Endometrial microvascular endothelial cells (primary cell): Measurements from ENCODE around the gene CNGA2. TPM values are rescaled to one million over a fixed set of nuclear protein-coding genes. Genes with fewer than 3 reads are reported as not detected.
"Not testable (repeated sequence)": the region's sequence is repeated elsewhere in the genome, so short reads cannot be mapped to it uniquely, and the experiment has no call there.

Source experiments
- in situ Hi-C: cut with HindIII; loops from 2 replicates; pipeline ENCODE4 v1.10.0; 2017; ENCODE audit warnings: low sequenced_read_pairs, low pct_unique_long_range_greater_than_20kb; ENCODE audit errors: inconsistent ontology term
- total RNA-seq: library from RNA; depleted of rRNA; stranded (reverse); fragments of >200 nt; gene quantifications from one replicate; pipeline ENCODE4 v1.2.3, GENCODE V29; 2015; ENCODE audit errors: inconsistent ontology term

CNGA2 gene
- not detected for total RNA-seq

- in situ Hi-C loops = loop anchor here (25.0 kb wide), 1 partner anchor 903 kb away; the partner anchor contains the start of gene GABRQ
These were observed at the start of gene CNGA2 for GRCh38 chrX:151734446-151734845. CNGA2 (plus strand) TSS chrX:151734746; CDS start chrX:151738484, 3,738 bp downstream.

- in situ Hi-C loops = no loop called here
These were observed 46.9 kb upstream of the CNGA2 start for GRCh38 chrX:151687635-151688034.

- in situ Hi-C loops = no loop called here
These were observed 45.9 kb upstream of the CNGA2 start for GRCh38 chrX:151688695-151689094.

GRCh38 chrX:151692825-151693224 is 41.7 kb upstream of the CNGA2 start:
- in situ Hi-C loops = no loop called here

GRCh38 chrX:151694121-151694520 is 40.4 kb upstream of the CNGA2 start:
- in situ Hi-C loops = no loop called here

GRCh38 chrX:151694661-151695582 is 39.6 kb upstream of the CNGA2 start, which contains the start of gene PRRG3:
PRRG3 (plus strand) TSS chrX:151695458; CDS start chrX:151698815, 3,357 bp downstream.
- in situ Hi-C loops = no loop called here

- in situ Hi-C loops = no loop called here
These were observed 38.8 kb upstream of the CNGA2 start for GRCh38 chrX:151695583-151696340.

GRCh38 chrX:151697082-151697481 is 37.5 kb upstream of the CNGA2 start:
- in situ Hi-C loops = not testable (repeated sequence)

- in situ Hi-C loops = no loop called here
These were observed 37.0 kb upstream of the CNGA2 start for GRCh38 chrX:151697522-151697921.

GRCh38 chrX:151698485-151698884 is 36.1 kb upstream of the CNGA2 start:
- in situ Hi-C loops = no loop called here

GRCh38 chrX:151699746-151700145 is 34.8 kb upstream of the CNGA2 start:
- in situ Hi-C loops = no loop called here

- in situ Hi-C loops = no loop called here
These were observed 34.0 kb upstream of the CNGA2 start for GRCh38 chrX:151700581-151700980.

- in situ Hi-C loops = no loop called here
These were observed 33.5 kb upstream of the CNGA2 start for GRCh38 chrX:151701071-151701470.

- in situ Hi-C loops = no loop called here
These were observed 33.0 kb upstream of the CNGA2 start for GRCh38 chrX:151701531-151701930.

- in situ Hi-C loops = no loop called here
These were observed 32.4 kb upstream of the CNGA2 start for GRCh38 chrX:151702026-151702714.

GRCh38 chrX:151702741-151703340 is 31.7 kb upstream of the CNGA2 start:
- in situ Hi-C loops = no loop called here

GRCh38 chrX:151703487-151703886 is 31.1 kb upstream of the CNGA2 start:
- in situ Hi-C loops = no loop called here

- in situ Hi-C loops = no loop called here
These were observed 30.4 kb upstream of the CNGA2 start for GRCh38 chrX:151704041-151704663.
